GM23248 (cell line): Measurements from ENCODE around the gene PRSS3.

ENCODE experiments used
- EZH2 ChIP-seq: fragments of 200-600 bp; sonication (generic); IDR thresholded peaks from 2 replicates; pipeline ENCODE4 v1.6.1; 2018; ENCODE audit warnings: antibody characterized with exemption, mild to moderate bottlenecking; ENCODE audit not compliant: insufficient read depth, poor library complexity, severe bottlenecking
- EZH2phosphoT487 ChIP-seq: fragments of 200-600 bp; sonication (generic); IDR thresholded peaks from 2 replicates; pipeline ENCODE4 v1.6.1; 2018; ENCODE audit warnings: antibody characterized with exemption, moderate library complexity, mild to moderate bottlenecking, low read depth; ENCODE audit not compliant: insufficient read depth

DNA sequence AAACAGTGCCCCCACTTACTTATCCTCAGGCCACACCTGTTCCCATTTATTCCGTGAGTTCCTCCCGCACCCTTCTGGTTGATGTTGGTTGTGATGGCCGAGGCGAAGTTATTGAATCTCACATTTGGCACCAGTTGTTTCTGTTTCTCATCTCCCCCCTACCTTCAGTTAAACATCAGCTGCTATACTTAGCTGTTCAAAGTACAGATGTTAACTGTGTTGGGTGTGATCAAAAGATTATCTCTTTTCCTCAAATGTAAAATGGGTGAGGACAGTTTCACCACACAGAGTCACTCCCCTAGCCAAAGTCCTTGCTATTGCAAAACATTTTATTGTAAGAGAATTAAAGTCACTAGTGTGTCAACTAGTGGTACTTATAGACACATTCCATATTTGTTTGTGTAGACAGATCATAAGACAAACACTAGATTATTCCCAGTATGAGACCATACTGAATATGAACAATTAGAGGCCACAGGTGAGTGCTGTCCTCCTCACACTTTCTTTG lies 43.2 kb upstream of the PRSS3 start:
- no peak for TF ChIP-seq EZH2
- TF ChIP-seq EZH2phosphoT487, result no peak
